H1 (cell line): Measurements from ENCODE around the gene ALLC. TPM values are rescaled to one million over a fixed set of nuclear protein-coding genes. Genes with fewer than 3 reads are reported as not detected.

Experiments
- CTCF ChIA-PET: fragments of 300-600 bp; sonication (Branson Sonifier 250); formaldehyde crosslinking; loops from one replicate; lab custom pipeline; 2021; ENCODE audit not compliant: partially characterized antibody; lab: Charles Lee
- POLR2A ChIA-PET: fragments of 300-600 bp; sonication (Branson Sonifier 250); formaldehyde crosslinking; loops from one replicate; lab custom pipeline; 2021; ENCODE audit warnings: inconsistent platforms; ENCODE audit not compliant: partially characterized antibody; lab: Charles Lee
- DNase-seq, 2 experiments: peaks; one replicate each; pipeline versions ENCODE4 v3.0.0 to v3.0.0-alpha.2; 2010 to 2022; ENCODE audit warnings: low spot score in 2 of 2, low read depth in 1 of 2, mixed read lengths in 1 of 2
- FAIRE-seq: peaks from 2 replicates; lab custom pipeline; 2011; peaks lifted over from hg19 to GRCh38; lab: Jason Lieb, UNC
- H2AFZ ChIP-seq: 2 replicates; pipeline ENCODE4 v1.8.1; 2012; ENCODE audit warnings: low read length, inconsistent platforms
- H2AK5ac ChIP-seq: 2 replicates; pipeline ENCODE4 v1.6.1; 2013; ENCODE audit warnings: low read depth, low read length
- H2BK120ac ChIP-seq: replicated peaks from 2 replicates; pipeline ENCODE3; 2013; ENCODE audit warnings: low read depth, low read length, inconsistent platforms
- H2BK12ac ChIP-seq: 2 replicates; pipeline ENCODE4 v1.6.1; 2013; ENCODE audit warnings: low read depth, low read length
- H2BK15ac ChIP-seq: 2 replicates; pipeline ENCODE4 v1.6.1; 2013; ENCODE audit warnings: low read length
- H2BK20ac ChIP-seq: 2 replicates; pipeline ENCODE4 v1.6.1; 2013; ENCODE audit warnings: low read length
- H2BK5ac ChIP-seq: 2 replicates; pipeline ENCODE4 v1.6.1; 2013; ENCODE audit warnings: low read depth, low read length
- H3K14ac ChIP-seq: 2 replicates; pipeline ENCODE4 v1.6.1; 2013; ENCODE audit warnings: inconsistent platforms; ENCODE audit not compliant: insufficient read length
- H3K18ac ChIP-seq: 2 replicates; pipeline ENCODE4 v1.6.1; 2013; ENCODE audit warnings: low read length; ENCODE audit errors: extremely low read depth
- H3K23ac ChIP-seq: 2 replicates; pipeline ENCODE4 v1.6.1; 2013; ENCODE audit warnings: inconsistent platforms; ENCODE audit not compliant: insufficient read length
- H3K23me2 ChIP-seq: 2 replicates; pipeline ENCODE4 v1.6.1; 2013; ENCODE audit warnings: low read depth, low read length
- H3K27ac ChIP-seq: 2 replicates; pipeline ENCODE4 v1.6.1; 2011; ENCODE audit warnings: low read depth, low read length, inconsistent platforms
- H3K27me3 ChIP-seq, 4 experiments: replicated peaks in 1 of 4; 1 replicate in 1 of 4; 2 replicates in 3 of 4; pipeline versions ENCODE4 v1.6.1 to v1.8.1; 2011 to 2013; ENCODE audit warnings: low read length in 3 of 4, mild to moderate bottlenecking in 3 of 4, inconsistent platforms in 2 of 4, mixed read lengths in 2 of 4, moderate library complexity in 1 of 4; ENCODE audit not compliant: control insufficient read depth in 3 of 4, insufficient read depth in 3 of 4; ENCODE audit errors: extremely low read depth in 1 of 4
- H3K36me3 ChIP-seq, 4 experiments: 2 replicates each; pipeline versions ENCODE4 v1.6.1 to v1.8.1; 2011 to 2013; ENCODE audit warnings: mild to moderate bottlenecking in 4 of 4, low read length in 3 of 4, moderate library complexity in 2 of 4, control low read depth in 1 of 4, inconsistent platforms in 1 of 4; ENCODE audit not compliant: insufficient read depth in 4 of 4, control insufficient read depth in 2 of 4
- H3K4ac ChIP-seq: replicated peaks from 2 replicates; pipeline ENCODE3; 2013; ENCODE audit warnings: low read length, low read depth, mixed read lengths, inconsistent platforms; ENCODE audit not compliant: insufficient read length
- H3K4me1 ChIP-seq, 4 experiments: replicated peaks in 1 of 4; 1 replicate in 1 of 4; 2 replicates in 3 of 4; pipeline versions ENCODE4 v1.6.1 to v1.8.1; 2011 to 2013; ENCODE audit warnings: low read length in 3 of 4, inconsistent platforms in 2 of 4, mixed read lengths in 1 of 4; ENCODE audit not compliant: insufficient read depth in 4 of 4, control insufficient read depth in 3 of 4
- H3K4me2 ChIP-seq, 2 experiments: 2 replicates each; pipeline versions ENCODE4 v1.6.1 to v1.8.1; 2011 to 2013; ENCODE audit warnings: low read depth in 2 of 2, low read length in 2 of 2, control low read depth in 1 of 2, inconsistent platforms in 1 of 2, mild to moderate bottlenecking in 1 of 2; ENCODE audit not compliant: insufficient read depth in 1 of 2
- H3K4me3 ChIP-seq, 4 experiments: fragments of 200-600, 300-600 bp in 1 of 4; sonication (generic), shearing (Covaris generic), sonication (Bioruptor Twin) in 1 of 4; 2 replicates each; pipeline versions ENCODE4 v1.5.1 to v1.8.1; 2011 to 2016; ENCODE audit warnings: low read length in 4 of 4, low read depth in 3 of 4, control low read depth in 2 of 4, inconsistent platforms in 2 of 4, mild to moderate bottlenecking in 2 of 4, mixed read lengths in 1 of 4, moderate library complexity in 1 of 4; ENCODE audit not compliant: insufficient read depth in 2 of 4; ENCODE audit errors: extremely low read depth in 1 of 4
- H3K56ac ChIP-seq: replicated peaks from 2 replicates; pipeline ENCODE3; 2013; ENCODE audit warnings: low read depth, mild to moderate bottlenecking, mixed read lengths, low read length, inconsistent platforms; ENCODE audit not compliant: insufficient read length
- H3K79me1 ChIP-seq: 2 replicates; pipeline ENCODE4 v1.6.1; 2013; ENCODE audit warnings: low read depth, low read length, control low read depth
- H3K79me2 ChIP-seq, 2 experiments: 2 replicates each; pipeline versions ENCODE4 v1.6.1 to v1.8.1; 2012 to 2013; ENCODE audit warnings: low read length in 2 of 2, mild to moderate bottlenecking in 2 of 2, inconsistent platforms in 1 of 2; ENCODE audit not compliant: insufficient read depth in 2 of 2, control insufficient read depth in 1 of 2
- H3K9ac ChIP-seq, 4 experiments: replicated peaks in 1 of 4; 1 replicate in 1 of 4; 2 replicates in 3 of 4; pipeline versions ENCODE4 v1.6.1 to v1.8.1; 2011 to 2013; ENCODE audit warnings: low read depth in 3 of 4, low read length in 3 of 4, control low read depth in 2 of 4, mild to moderate bottlenecking in 2 of 4, moderate library complexity in 2 of 4, inconsistent platforms in 1 of 4; ENCODE audit errors: extremely low read depth in 1 of 4
- H3K9me3 ChIP-seq, 2 experiments: 2 replicates each; pipeline versions ENCODE4 v1.6.1 to v1.8.1; 2012 to 2013; ENCODE audit warnings: mild to moderate bottlenecking in 2 of 2, moderate library complexity in 2 of 2, control low read depth in 1 of 2, inconsistent platforms in 1 of 2, low read depth in 1 of 2, low read length in 1 of 2, mixed read lengths in 1 of 2; ENCODE audit not compliant: insufficient read depth in 2 of 2
- H4K20me1 ChIP-seq, 2 experiments: replicated peaks in 1 of 2; 2 replicates each; pipeline versions ENCODE3 to v1.8.1; 2011 to 2013; ENCODE audit warnings: inconsistent platforms in 2 of 2, low read length in 2 of 2, mild to moderate bottlenecking in 1 of 2; ENCODE audit not compliant: insufficient read depth in 2 of 2, control insufficient read depth in 1 of 2
- H4K5ac ChIP-seq: 2 replicates; pipeline ENCODE4 v1.6.1; 2013; ENCODE audit warnings: low read length, low read depth, mixed read lengths, inconsistent platforms; ENCODE audit not compliant: insufficient read length
- H4K8ac ChIP-seq: 2 replicates; pipeline ENCODE4 v1.8.0; 2013; ENCODE audit warnings: mild to moderate bottlenecking, moderate library complexity, low read length, inconsistent platforms; ENCODE audit not compliant: insufficient read depth; ENCODE audit errors: extremely low read depth
- H4K91ac ChIP-seq: replicated peaks from 2 replicates; pipeline ENCODE3; 2013; ENCODE audit warnings: low read length, mixed read lengths, inconsistent platforms; ENCODE audit not compliant: insufficient read length
- CREB1 ChIP-seq: IDR thresholded peaks from 2 replicates; pipeline ENCODE4 v1.6.1; 2012; ENCODE audit warnings: inconsistent platforms
- RAD21 ChIP-seq, 2 experiments: IDR thresholded peaks in 1 of 2; conservative IDR thresholded peaks in 1 of 2; 2 replicates each; pipeline ENCODE4 v1.6.1; 2011; ENCODE audit warnings: low read depth in 2 of 2, low read length in 2 of 2, improper control_type of control experiment in 1 of 2, inconsistent platforms in 1 of 2, mild to moderate bottlenecking in 1 of 2, moderate library complexity in 1 of 2
- RXRA ChIP-seq: IDR thresholded peaks from 2 replicates; pipeline ENCODE4 v1.6.1; 2011; ENCODE audit warnings: low read depth, mild to moderate bottlenecking, low read length, moderate library complexity; ENCODE audit not compliant: insufficient read depth
- SAP30 ChIP-seq: fragments of 300-600 bp; sonication (generic); IDR thresholded peaks from 2 replicates; pipeline ENCODE4 v1.7.1; 2012; ENCODE audit warnings: low read length, moderate library complexity, mild to moderate bottlenecking, inconsistent platforms; ENCODE audit not compliant: insufficient read depth, insufficient replicate concordance
- SP2 ChIP-seq: IDR thresholded peaks from 2 replicates; pipeline ENCODE4 v1.6.1; 2012; ENCODE audit warnings: mild to moderate bottlenecking, low read length, inconsistent platforms
- SP4 ChIP-seq: IDR thresholded peaks from 2 replicates; pipeline ENCODE4 v1.6.1; 2012; ENCODE audit warnings: low read length, inconsistent platforms
- polyA plus RNA-seq, 7 experiments: library from polyadenylated mRNA; depleted of rRNA in 3 of 7; stranded (reverse) in 5 of 7; unstranded in 2 of 7; fragments of >200 nt in 5 of 7; fragments of 200-250 nt in 2 of 7; gene quantifications; 1 replicate in 5 of 7; 2 replicates in 1 of 7; 4 replicates in 1 of 7; pipeline versions ENCODE4 v1.2.1 to v1.2.3, GENCODE V29; 2011 to 2013; ENCODE audit warnings: missing spikeins in 2 of 7, mixed read lengths in 2 of 7
- total RNA-seq: library from RNA; stranded (reverse); fragmentation: NEBNext Ultra II Directional; extraction: Animal tissue kit (Norgen Biotek cat#: 25700); gene quantifications from 2 replicates; pipeline ENCODE4 v1.2.1, GENCODE V29; 2021

Gene ALLC
- total and polyA plus RNA-seq, 2 of the 8 experiments (the other 6 are each of a cell fraction or from before 2014, with no cell fraction given): not detected

DNA sequence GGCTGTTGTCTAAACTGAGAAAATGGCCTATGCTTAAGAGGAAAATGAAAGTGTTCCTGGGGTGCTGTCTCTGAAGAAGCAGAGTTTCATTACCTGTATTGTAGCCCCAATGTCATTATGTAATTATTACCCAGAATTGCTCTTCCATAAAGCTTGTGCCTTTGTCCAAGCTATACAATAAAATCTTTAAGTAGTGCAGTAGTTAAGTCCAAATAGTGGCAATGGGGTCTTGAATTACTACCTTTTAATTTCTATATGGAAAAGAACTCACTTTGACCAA is 13.8 kb upstream of the ALLC start:
- no peak overlapping the region for H3K4me3 ChIP-seq
- H3K79me2 ChIP-seq: no peaks in the 10 kb centered on the region
- no peak overlapping the region for H3K27ac ChIP-seq
- H2AK5ac ChIP-seq: no peak overlapping the region
- H3K14ac ChIP-seq: no peak overlapping the region
- no peak overlapping the region for H3K9ac ChIP-seq
- H3K79me1 ChIP-seq: no peaks in the 10 kb centered on the region; the same call in 1 of the 2 replicates
- H2AFZ ChIP-seq: no peak overlapping the region
- H3K4me2 ChIP-seq: no peak overlapping the region
- no peaks in the 10 kb centered on the region for H3K36me3 ChIP-seq
- no peaks in the 10 kb centered on the region for H3K27me3 ChIP-seq
- no peak for FAIRE-seq
- no peak overlapping the region for H4K8ac ChIP-seq
- H4K20me1 ChIP-seq: no peaks in the 10 kb centered on the region
- no peak overlapping the region for H2BK15ac ChIP-seq
- no peak overlapping the region for H4K91ac ChIP-seq
- no peak for DNase-seq
- no peaks in the 10 kb centered on the region for H3K9me3 ChIP-seq
- no peak overlapping the region for H3K56ac ChIP-seq
- no peak overlapping the region for H2BK120ac ChIP-seq
- no peak overlapping the region for H2BK20ac ChIP-seq
- H4K5ac ChIP-seq: no peak overlapping the region
- no peak overlapping the region for H3K23ac ChIP-seq
- ChIA-PET CTCF (interaction anchor here (2.7 kb wide), 1 partner anchor 10 kb away, joined by 12 read pairs; no protein-coding TSS in a partner anchor), POLR2A (interaction anchor here (1.2 kb wide), 2 partner anchors 42 to 65 kb away, joined by 3 to 4 read pairs; no protein-coding TSS in a partner anchor)
- no peak overlapping the region for H2BK5ac ChIP-seq
- no peak overlapping the region for H3K4ac ChIP-seq
- no peak overlapping the region for H2BK12ac ChIP-seq
- H3K18ac ChIP-seq: no peak overlapping the region
- no peaks in the 10 kb centered on the region; a peak in 1 of 7 replicates for H3K4me1 ChIP-seq
- no peaks in the 10 kb centered on the region for H3K23me2 ChIP-seq
- no peak for TF ChIP-seq RXRA
- TF ChIP-seq RAD21 (IDR thresholded peaks at IDR 0.05 in 1 of 2, conservative IDR thresholded peaks at IDR 0.05 in 1 of 2; ENCODE audit: low read depth in 2 of 2, low read length in 2 of 2): no peak
- no peak for TF ChIP-seq CREB1
- no peak for TF ChIP-seq SAP30
- no peak for TF ChIP-seq SP2
- no peak for TF ChIP-seq SP4
